H1 (cell line): ENCODE results near the gene SKP1. TPM values are rescaled to one million over a fixed set of nuclear protein-coding genes. Genes with fewer than 3 reads are reported as not detected.

ENCODE experiments used
- CTCF ChIA-PET: fragments of 300-600 bp; sonication (Branson Sonifier 250); formaldehyde crosslinking; loops from one replicate; lab custom pipeline; 2021; ENCODE audit not compliant: partially characterized antibody; lab: Charles Lee
- POLR2A ChIA-PET: fragments of 300-600 bp; sonication (Branson Sonifier 250); formaldehyde crosslinking; loops from one replicate; lab custom pipeline; 2021; ENCODE audit warnings: inconsistent platforms; ENCODE audit not compliant: partially characterized antibody; lab: Charles Lee
- DNase-seq, 2 experiments: peaks; one replicate each; pipeline versions ENCODE4 v3.0.0 to v3.0.0-alpha.2; 2010 to 2022; ENCODE audit warnings: low spot score in 2 of 2, low read depth in 1 of 2, mixed read lengths in 1 of 2
- FAIRE-seq: peaks from 2 replicates; lab custom pipeline; 2011; peaks lifted over from hg19 to GRCh38; lab: Jason Lieb, UNC
- H2AFZ ChIP-seq: 2 replicates; pipeline ENCODE4 v1.8.1; 2012; ENCODE audit warnings: low read length, inconsistent platforms
- H2AK5ac ChIP-seq: 2 replicates; pipeline ENCODE4 v1.6.1; 2013; ENCODE audit warnings: low read depth, low read length
- H2BK120ac ChIP-seq: replicated peaks from 2 replicates; pipeline ENCODE3; 2013; ENCODE audit warnings: low read depth, low read length, inconsistent platforms
- H2BK12ac ChIP-seq: 2 replicates; pipeline ENCODE4 v1.6.1; 2013; ENCODE audit warnings: low read depth, low read length
- H2BK15ac ChIP-seq: 2 replicates; pipeline ENCODE4 v1.6.1; 2013; ENCODE audit warnings: low read length
- H2BK20ac ChIP-seq: 2 replicates; pipeline ENCODE4 v1.6.1; 2013; ENCODE audit warnings: low read length
- H2BK5ac ChIP-seq: 2 replicates; pipeline ENCODE4 v1.6.1; 2013; ENCODE audit warnings: low read depth, low read length
- H3K14ac ChIP-seq: 2 replicates; pipeline ENCODE4 v1.6.1; 2013; ENCODE audit warnings: inconsistent platforms; ENCODE audit not compliant: insufficient read length
- H3K18ac ChIP-seq: 2 replicates; pipeline ENCODE4 v1.6.1; 2013; ENCODE audit warnings: low read length; ENCODE audit errors: extremely low read depth
- H3K23ac ChIP-seq: 2 replicates; pipeline ENCODE4 v1.6.1; 2013; ENCODE audit warnings: inconsistent platforms; ENCODE audit not compliant: insufficient read length
- H3K23me2 ChIP-seq: 2 replicates; pipeline ENCODE4 v1.6.1; 2013; ENCODE audit warnings: low read depth, low read length
- H3K27ac ChIP-seq: 2 replicates; pipeline ENCODE4 v1.6.1; 2011; ENCODE audit warnings: low read depth, low read length, inconsistent platforms
- H3K27me3 ChIP-seq, 4 experiments: replicated peaks in 1 of 4; 1 replicate in 1 of 4; 2 replicates in 3 of 4; pipeline versions ENCODE4 v1.6.1 to v1.8.1; 2011 to 2013; ENCODE audit warnings: low read length in 3 of 4, mild to moderate bottlenecking in 3 of 4, inconsistent platforms in 2 of 4, mixed read lengths in 2 of 4, moderate library complexity in 1 of 4; ENCODE audit not compliant: control insufficient read depth in 3 of 4, insufficient read depth in 3 of 4; ENCODE audit errors: extremely low read depth in 1 of 4
- H3K36me3 ChIP-seq, 4 experiments: 2 replicates each; pipeline versions ENCODE4 v1.6.1 to v1.8.1; 2011 to 2013; ENCODE audit warnings: mild to moderate bottlenecking in 4 of 4, low read length in 3 of 4, moderate library complexity in 2 of 4, control low read depth in 1 of 4, inconsistent platforms in 1 of 4; ENCODE audit not compliant: insufficient read depth in 4 of 4, control insufficient read depth in 2 of 4
- H3K4ac ChIP-seq: replicated peaks from 2 replicates; pipeline ENCODE3; 2013; ENCODE audit warnings: low read length, low read depth, mixed read lengths, inconsistent platforms; ENCODE audit not compliant: insufficient read length
- H3K4me1 ChIP-seq, 4 experiments: replicated peaks in 1 of 4; 1 replicate in 1 of 4; 2 replicates in 3 of 4; pipeline versions ENCODE4 v1.6.1 to v1.8.1; 2011 to 2013; ENCODE audit warnings: low read length in 3 of 4, inconsistent platforms in 2 of 4, mixed read lengths in 1 of 4; ENCODE audit not compliant: insufficient read depth in 4 of 4, control insufficient read depth in 3 of 4
- H3K4me2 ChIP-seq, 2 experiments: 2 replicates each; pipeline versions ENCODE4 v1.6.1 to v1.8.1; 2011 to 2013; ENCODE audit warnings: low read depth in 2 of 2, low read length in 2 of 2, control low read depth in 1 of 2, inconsistent platforms in 1 of 2, mild to moderate bottlenecking in 1 of 2; ENCODE audit not compliant: insufficient read depth in 1 of 2
- H3K4me3 ChIP-seq, 4 experiments: fragments of 200-600, 300-600 bp in 1 of 4; sonication (generic), shearing (Covaris generic), sonication (Bioruptor Twin) in 1 of 4; 2 replicates each; pipeline versions ENCODE4 v1.5.1 to v1.8.1; 2011 to 2016; ENCODE audit warnings: low read length in 4 of 4, low read depth in 3 of 4, control low read depth in 2 of 4, inconsistent platforms in 2 of 4, mild to moderate bottlenecking in 2 of 4, mixed read lengths in 1 of 4, moderate library complexity in 1 of 4; ENCODE audit not compliant: insufficient read depth in 2 of 4; ENCODE audit errors: extremely low read depth in 1 of 4
- H3K56ac ChIP-seq: replicated peaks from 2 replicates; pipeline ENCODE3; 2013; ENCODE audit warnings: low read depth, mild to moderate bottlenecking, mixed read lengths, low read length, inconsistent platforms; ENCODE audit not compliant: insufficient read length
- H3K79me1 ChIP-seq: 2 replicates; pipeline ENCODE4 v1.6.1; 2013; ENCODE audit warnings: low read depth, low read length, control low read depth
- H3K79me2 ChIP-seq, 2 experiments: 2 replicates each; pipeline versions ENCODE4 v1.6.1 to v1.8.1; 2012 to 2013; ENCODE audit warnings: low read length in 2 of 2, mild to moderate bottlenecking in 2 of 2, inconsistent platforms in 1 of 2; ENCODE audit not compliant: insufficient read depth in 2 of 2, control insufficient read depth in 1 of 2
- H3K9ac ChIP-seq, 4 experiments: replicated peaks in 1 of 4; 1 replicate in 1 of 4; 2 replicates in 3 of 4; pipeline versions ENCODE4 v1.6.1 to v1.8.1; 2011 to 2013; ENCODE audit warnings: low read depth in 3 of 4, low read length in 3 of 4, control low read depth in 2 of 4, mild to moderate bottlenecking in 2 of 4, moderate library complexity in 2 of 4, inconsistent platforms in 1 of 4; ENCODE audit errors: extremely low read depth in 1 of 4
- H3K9me3 ChIP-seq, 2 experiments: 2 replicates each; pipeline versions ENCODE4 v1.6.1 to v1.8.1; 2012 to 2013; ENCODE audit warnings: mild to moderate bottlenecking in 2 of 2, moderate library complexity in 2 of 2, control low read depth in 1 of 2, inconsistent platforms in 1 of 2, low read depth in 1 of 2, low read length in 1 of 2, mixed read lengths in 1 of 2; ENCODE audit not compliant: insufficient read depth in 2 of 2
- H4K20me1 ChIP-seq, 2 experiments: replicated peaks in 1 of 2; 2 replicates each; pipeline versions ENCODE3 to v1.8.1; 2011 to 2013; ENCODE audit warnings: inconsistent platforms in 2 of 2, low read length in 2 of 2, mild to moderate bottlenecking in 1 of 2; ENCODE audit not compliant: insufficient read depth in 2 of 2, control insufficient read depth in 1 of 2
- H4K5ac ChIP-seq: 2 replicates; pipeline ENCODE4 v1.6.1; 2013; ENCODE audit warnings: low read length, low read depth, mixed read lengths, inconsistent platforms; ENCODE audit not compliant: insufficient read length
- H4K8ac ChIP-seq: 2 replicates; pipeline ENCODE4 v1.8.0; 2013; ENCODE audit warnings: mild to moderate bottlenecking, moderate library complexity, low read length, inconsistent platforms; ENCODE audit not compliant: insufficient read depth; ENCODE audit errors: extremely low read depth
- H4K91ac ChIP-seq: replicated peaks from 2 replicates; pipeline ENCODE3; 2013; ENCODE audit warnings: low read length, mixed read lengths, inconsistent platforms; ENCODE audit not compliant: insufficient read length
- YY1 ChIP-seq: IDR thresholded peaks from 2 replicates; pipeline ENCODE4 v1.6.1; 2011; ENCODE audit warnings: low read depth, mild to moderate bottlenecking, low read length
- WGBS, 2 experiments: shearing (Covaris generic) in 1 of 2; methylation state at CpG; one replicate each; pipeline versions ENCODE4 v1.1.6 to v1.1.7; 2013 to 2015; ENCODE audit warnings: low lambda C conversion rate in 2 of 2, mixed read lengths in 2 of 2, inconsistent platforms in 1 of 2, low coverage in 1 of 2, missing lambda C conversion rate in 1 of 2; ENCODE audit not compliant: insufficient replicate concordance in 2 of 2, insufficient coverage in 1 of 2, insufficient read length in 1 of 2; ENCODE audit errors: extremely low coverage in 1 of 2, missing lambda C conversion rate in 1 of 2; 5-methylcytosine and 5-hydroxymethylcytosine counted together
- polyA plus RNA-seq, 7 experiments: library from polyadenylated mRNA; depleted of rRNA in 3 of 7; stranded (reverse) in 5 of 7; unstranded in 2 of 7; fragments of >200 nt in 5 of 7; fragments of 200-250 nt in 2 of 7; gene quantifications; 1 replicate in 5 of 7; 2 replicates in 1 of 7; 4 replicates in 1 of 7; pipeline versions ENCODE4 v1.2.1 to v1.2.3, GENCODE V29; 2011 to 2013; ENCODE audit warnings: missing spikeins in 2 of 7, mixed read lengths in 2 of 7
- total RNA-seq: library from RNA; stranded (reverse); fragmentation: NEBNext Ultra II Directional; extraction: Animal tissue kit (Norgen Biotek cat#: 25700); gene quantifications from 2 replicates; pipeline ENCODE4 v1.2.1, GENCODE V29; 2021

The SKP1 gene
- total and polyA plus RNA-seq, 2 of the 8 experiments (the other 6 are each of a cell fraction or from before 2014, with no cell fraction given): 163 to 332 TPM

- peaks cover 0 to 3% (median under 1%) of the 10 kb centered on the region in 4 experiments; a peak in 2 of 8 replicates for H3K36me3 ChIP-seq
- TF ChIP-seq YY1: no peak
Observed at GRCh38 chr5:134129411-134130238, 47.1 kb downstream of the SKP1 start.

More at GRCh38 chr5:134129411-134130238, 47.1 kb downstream of the SKP1 start:
- H3K23me2 ChIP-seq: no peaks in the 10 kb centered on the region
- H3K79me2 ChIP-seq: no peaks in the 10 kb centered on the region; a peak in 1 of 4 replicates
- H3K23ac ChIP-seq: no peak overlapping the region
- H3K9ac ChIP-seq: no peak overlapping the region
- no peak overlapping the region for H4K5ac ChIP-seq
- no peaks in the 10 kb centered on the region for H3K27me3 ChIP-seq
- H2BK20ac ChIP-seq: no peak overlapping the region
- H3K79me1 ChIP-seq: peaks cover 5% of the 10 kb centered on the region
- H3K56ac ChIP-seq: no peak overlapping the region
- no peak overlapping the region for H4K91ac ChIP-seq
- 94% methylated on average over 24 of the region's 25 CpGs; no CpG with 5 or more reads in 1 of the 2 experiments for WGBS, 2 experiments
- no peak overlapping the region for H2BK5ac ChIP-seq
- no peaks in the 10 kb centered on the region for H3K9me3 ChIP-seq
- H3K18ac ChIP-seq: no peak overlapping the region
- no peak for DNase-seq
- no peak overlapping the region for H2BK120ac ChIP-seq
- no peak overlapping the region for H3K4me3 ChIP-seq
- no peak overlapping the region for H3K4ac ChIP-seq
- peaks cover 0 to 5% (median 2%) of the 10 kb centered on the region in 4 experiments; a peak in 3 of 7 replicates for H3K4me1 ChIP-seq
- H2BK12ac ChIP-seq: no peak overlapping the region
- no peak overlapping the region for H2AK5ac ChIP-seq
- H2BK15ac ChIP-seq: no peak overlapping the region
- POLR2A ChIA-PET: interaction anchor here (1.4 to 4.5 kb wide), 2 partner anchors 12 kb away, joined by 5 to 15 read pairs; no protein-coding TSS in a partner anchor
- H3K14ac ChIP-seq: no peak overlapping the region
- H3K4me2 ChIP-seq: no peak overlapping the region
- H3K27ac ChIP-seq: no peak overlapping the region
- no peak overlapping the region for H4K8ac ChIP-seq
- FAIRE-seq: no peak
- H4K20me1 ChIP-seq: peaks cover 18 to 29% of the 10 kb centered on the region in 2 experiments
- CTCF ChIA-PET: interaction anchor here (0.6 to 21.7 kb wide), 9 partner anchors 8 to 94 kb away, joined by 3 to 270 read pairs (median 3); no protein-coding TSS in a partner anchor
- no peak overlapping the region for H2AFZ ChIP-seq
